NCI-H2171 (cell line): ENCODE data around the gene GOLGA6L25.
"Not testable (repeated sequence)": the region's sequence is repeated elsewhere in the genome, so short reads cannot be mapped to it uniquely, and the experiment has no call there.

Experiments used
- DNase-seq: peaks from one replicate; lab custom pipeline; 2025; lab: John Stamatoyannopoulos, UW

GOLGA6L25 gene, protein sequence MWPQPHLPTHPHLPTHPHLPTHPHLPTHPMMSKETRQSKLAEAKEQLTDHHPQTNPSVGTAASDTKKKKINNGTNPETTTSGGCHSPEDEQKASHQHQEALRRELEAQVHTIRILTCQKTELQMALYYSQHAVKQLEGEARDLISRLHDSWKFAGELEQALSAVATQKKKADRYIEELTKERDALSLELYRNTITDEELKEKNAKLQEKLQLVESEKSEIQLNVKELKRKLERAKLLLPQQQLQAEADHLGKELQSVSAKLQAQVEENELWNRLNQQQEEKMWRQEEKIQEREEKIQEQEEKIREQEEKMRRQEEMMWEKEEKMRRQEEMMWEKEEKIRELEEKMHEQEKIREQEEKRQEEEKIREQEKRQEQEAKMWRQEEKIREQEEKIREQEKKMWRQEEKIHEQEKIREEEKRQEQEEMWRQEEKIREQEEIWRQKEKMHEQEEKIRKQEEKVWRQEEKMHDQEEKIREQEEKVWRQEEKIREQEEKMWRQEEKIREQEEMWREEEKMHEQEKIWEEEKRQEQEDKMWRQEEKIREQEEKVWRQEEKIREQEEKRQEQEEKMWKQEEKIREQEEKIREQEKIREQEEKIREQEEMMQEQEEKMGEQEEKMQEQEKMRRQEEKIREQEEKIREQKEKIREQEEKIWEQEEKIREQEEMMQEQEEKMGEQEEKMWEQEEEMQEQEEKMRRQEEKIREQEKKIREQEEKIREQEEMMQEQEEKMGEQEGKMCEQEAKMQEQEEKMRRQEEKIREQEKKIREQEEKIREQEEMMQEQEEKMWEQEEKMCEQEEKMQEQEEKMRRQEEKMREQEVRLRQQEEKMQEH

DNA sequence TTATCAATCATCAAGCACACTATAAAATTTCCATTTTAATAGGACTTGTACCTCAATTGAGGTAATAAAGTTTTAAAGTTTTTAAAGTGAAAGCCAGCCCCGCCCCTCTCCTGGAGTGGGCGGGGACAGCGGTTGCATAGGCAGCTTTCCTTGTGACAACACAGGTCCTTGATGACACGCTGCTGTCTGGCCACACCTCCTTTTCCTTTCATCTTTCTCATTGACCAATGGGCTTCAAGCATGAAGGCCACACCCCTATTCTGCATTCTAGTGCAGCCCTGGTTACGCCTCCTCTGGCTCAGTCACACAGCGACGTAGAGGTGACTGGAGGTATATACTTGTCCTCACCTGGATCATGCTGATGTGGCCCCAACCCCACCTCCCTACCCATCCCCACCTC is at the start of gene GOLGA6L25:
TSS of gene GOLGA6L25 (plus strand) at position 301 of the 400 bp plus-strand sequence. CDS start at position 362, 61 bp downstream.
- not testable (repeated sequence) for DNase-seq

DNA sequence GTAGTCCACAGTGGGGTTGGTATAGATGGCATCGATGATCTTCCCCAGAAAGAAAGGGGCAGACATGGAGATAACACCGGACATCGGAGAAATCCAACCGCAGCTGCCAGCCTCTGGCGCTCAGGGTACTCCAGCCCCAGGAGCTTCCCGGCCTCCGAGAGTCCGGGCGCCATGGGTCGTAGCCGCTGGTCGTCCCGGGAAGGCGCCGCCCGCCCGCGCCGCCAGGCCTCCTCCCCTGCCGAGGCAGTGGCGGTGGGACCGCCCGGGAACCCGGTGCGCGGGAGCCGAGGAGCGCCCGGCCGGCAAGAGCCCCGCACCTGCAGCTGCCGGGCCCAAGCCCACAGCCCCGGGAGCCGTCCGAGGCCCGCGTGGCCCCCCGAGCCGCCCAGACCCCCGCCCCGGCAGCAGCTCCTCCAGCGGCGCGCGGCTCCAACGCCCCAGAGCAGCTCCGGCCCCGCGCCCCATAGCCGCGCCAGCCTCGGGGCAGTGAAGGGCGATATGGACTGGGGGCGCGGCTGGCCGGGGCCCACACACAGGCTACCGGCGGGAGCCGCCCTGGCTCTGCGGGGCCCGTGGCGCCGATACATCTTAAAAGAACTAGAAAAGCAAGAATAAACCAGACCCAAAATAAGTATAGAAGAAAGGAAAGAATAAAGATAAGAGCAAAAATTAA is 45.0 kb upstream of the GOLGA6L25 start:
- DNase-seq: not testable (repeated sequence)

DNA sequence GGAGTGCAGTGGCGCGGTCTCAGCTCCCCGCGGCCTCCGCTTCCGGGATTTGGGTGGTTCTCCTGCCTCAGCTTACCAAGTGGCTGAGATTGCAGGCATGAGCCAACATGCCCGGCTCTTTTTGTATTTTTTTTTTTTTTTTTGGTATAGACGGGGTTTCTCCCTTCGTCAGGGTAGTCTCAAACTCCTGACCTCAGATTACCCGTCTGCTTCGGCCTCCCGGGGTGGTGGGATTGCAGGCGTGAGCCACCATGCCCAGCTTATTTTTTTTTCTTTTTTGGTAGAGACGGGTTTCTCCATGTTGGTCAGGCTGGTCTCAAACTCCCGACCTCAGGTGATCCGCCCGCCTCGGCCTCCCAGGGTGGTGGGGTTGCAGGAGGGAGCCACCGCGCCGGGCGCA is 39.2 kb upstream of the GOLGA6L25 start:
- DNase-seq: not testable (repeated sequence)

DNA sequence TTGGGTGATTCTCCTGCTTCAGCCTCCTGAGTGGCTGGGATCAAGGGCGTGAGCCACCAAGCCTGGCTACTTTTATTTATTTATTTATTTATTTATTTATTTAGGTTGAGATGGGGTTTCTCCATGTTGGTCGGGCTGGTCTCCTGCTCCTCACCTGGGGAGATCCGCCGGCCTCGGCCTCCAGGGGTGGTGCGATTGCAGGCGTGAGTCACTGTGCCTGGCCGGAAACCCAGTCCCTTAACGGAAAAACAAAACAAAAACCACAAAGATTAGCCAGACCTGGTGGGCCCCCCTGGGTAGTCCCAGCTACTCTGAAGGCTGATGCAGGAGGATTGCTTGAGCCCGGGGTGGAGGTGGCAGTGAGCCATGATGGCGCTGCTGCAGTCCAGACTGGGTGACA is 38.2 kb upstream of the GOLGA6L25 start:
- not testable (repeated sequence) for DNase-seq

- not testable (repeated sequence) for DNase-seq
These were observed 20.4 kb upstream of the GOLGA6L25 start, which contains the start of gene GOLGA8G for GRCh38 chr15:28532954-28533353. Gene GOLGA8G, minus strand, starts transcription at chr15:28532971. Its CDS starts 62 bp downstream, at chr15:28532909.

DNA sequence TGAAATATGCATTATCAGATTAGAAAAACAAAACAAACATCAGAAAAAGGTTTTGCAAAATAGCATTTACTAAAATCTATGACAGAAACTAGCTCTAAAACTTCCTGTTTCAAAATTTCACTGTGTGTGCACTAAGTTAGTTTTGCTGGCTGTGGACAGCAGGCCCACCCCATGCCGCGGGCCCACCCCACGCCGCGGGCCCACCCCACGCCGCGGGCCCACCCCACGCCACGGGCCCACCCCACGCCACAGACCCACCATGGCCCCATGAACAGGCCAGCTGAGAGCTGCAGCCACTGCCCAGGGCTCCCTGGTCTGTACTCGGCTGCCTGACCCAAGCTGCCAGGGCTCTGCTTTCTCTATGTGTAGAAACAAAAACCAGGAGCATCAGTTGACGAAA is 20.0 kb downstream of the GOLGA6L25 start:
- not testable (repeated sequence) for DNase-seq

DNA sequence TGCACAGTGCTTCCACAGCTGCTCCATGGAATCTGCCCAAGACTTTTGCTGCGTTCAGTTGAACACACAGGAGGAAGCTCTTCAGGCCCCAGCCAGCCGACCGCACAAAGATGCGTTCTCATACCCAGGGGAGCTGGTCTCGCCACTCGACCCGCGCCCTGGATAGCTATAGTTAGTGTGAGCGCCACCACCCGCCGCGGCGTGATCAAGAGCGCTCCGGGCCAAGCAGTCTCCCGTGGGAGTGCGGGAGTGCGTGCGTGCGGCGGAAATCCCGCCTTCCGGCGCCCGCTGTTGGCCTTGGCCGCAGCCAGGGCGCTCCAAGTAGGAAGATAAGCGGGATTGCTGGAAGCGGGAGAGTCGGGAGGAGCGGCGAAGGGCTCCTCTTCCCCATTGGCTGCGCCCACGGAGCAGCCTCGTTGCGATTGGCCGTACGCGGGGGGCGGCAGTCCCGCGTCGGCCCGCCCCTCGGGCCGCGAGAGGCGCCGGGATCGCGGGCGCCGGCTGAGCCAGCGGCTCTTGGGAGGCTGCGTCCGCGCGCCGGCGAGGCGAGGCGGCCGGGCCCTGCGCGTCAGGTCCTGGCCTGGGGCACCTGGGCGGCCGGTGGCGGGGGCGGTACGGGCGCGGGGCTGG is 35.7 kb downstream of the GOLGA6L25 start:
- DNase-seq: not testable (repeated sequence)

GRCh38 chr15:28589769-28590168 is 36.4 kb downstream of the GOLGA6L25 start:
- DNase-seq: not testable (repeated sequence)

DNA sequence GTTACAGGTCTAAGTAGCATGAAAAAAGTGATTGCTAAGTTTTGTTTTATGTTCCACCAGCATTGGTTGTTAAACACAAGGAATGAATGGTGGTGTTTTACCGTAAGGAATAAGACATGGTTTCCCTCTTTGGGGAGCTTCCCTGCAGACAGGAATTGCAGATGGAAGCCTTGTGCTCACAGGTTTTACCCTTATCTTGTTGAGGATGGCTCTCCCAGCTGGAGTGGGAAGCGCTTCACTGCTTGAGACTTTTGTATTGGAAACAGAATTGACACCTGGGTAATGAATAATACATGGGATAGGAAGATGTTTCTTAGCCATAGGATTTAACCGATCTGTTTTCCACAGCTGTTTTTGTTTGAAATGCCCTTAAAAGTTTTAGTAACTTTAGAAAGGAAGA is 39.0 kb downstream of the GOLGA6L25 start:
- not testable (repeated sequence) for DNase-seq

- not testable (repeated sequence) for DNase-seq
These were observed 40.2 kb downstream of the GOLGA6L25 start for GRCh38 chr15:28593424-28594129.

- not testable (repeated sequence) for DNase-seq
These were observed 44.1 kb downstream of the GOLGA6L25 start for GRCh38 chr15:28597471-28597870.

DNA sequence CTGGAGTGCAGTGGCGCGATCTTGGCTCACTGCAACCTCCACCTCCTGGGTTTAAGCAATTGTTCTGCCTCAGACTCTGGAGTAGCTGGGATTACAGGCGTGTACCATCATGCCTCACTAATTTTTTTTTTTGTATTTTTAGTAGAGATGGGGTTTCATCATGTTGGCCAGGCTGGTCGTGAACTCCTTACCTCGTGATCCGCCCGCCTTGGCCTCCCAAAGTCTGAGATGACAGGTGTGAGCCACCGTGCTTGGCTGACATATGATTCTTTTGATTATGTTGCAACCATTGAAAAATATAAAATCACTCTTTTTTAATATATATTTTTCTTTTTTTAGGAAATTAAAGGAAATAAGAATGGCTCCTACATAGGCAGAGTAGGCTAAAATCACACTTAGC is 44.8 kb downstream of the GOLGA6L25 start:
- DNase-seq: not testable (repeated sequence)

GRCh38 chr15:28602152-28602551 is 48.8 kb downstream of the GOLGA6L25 start:
- not testable (repeated sequence) for DNase-seq
